ENCODE data around the gene FAM151B. TPM values are rescaled to one million over a fixed set of nuclear protein-coding genes. Genes with fewer than 3 reads are reported as not detected.
A peak's percentile ranks its signal among the peaks of the same experiment; 100 is the strongest.

Gene FAM151B
- total RNA-seq (1 to 10 TPM in 2 of 5 experiments, under 1 TPM in 2, not detected in 1; 0.36 to 3.4 (median 1.1) TPM), polyA plus RNA-seq (under 1 TPM in 1 of 2 donors, not detected in 1; 0.11 TPM), total RNA-seq (not detected)

- Histone ChIP-seq H3K27ac (ENCODE audit: low read depth, low read length) (peak within 1 kb of the TSS; percentile 52), H3K4me1 (ENCODE audit: control insufficient read depth in 2 of 2, insufficient read depth in 2 of 2, low read length in 2 of 2) (peaks cover 0 to 7% of the 10 kb centered on the region in 2 donors), H3K36me3 (ENCODE audit: control insufficient read depth in 2 of 3, insufficient read depth in 3 of 3, low read length in 3 of 3) (no peaks in the 10 kb centered on the region), H3K9me3 (ENCODE audit: control insufficient read depth in 2 of 3, low read length in 3 of 3) (no peaks in the 10 kb centered on the region), H3K27me3 (ENCODE audit: control insufficient read depth in 2 of 2, insufficient read depth in 2 of 2, low read length in 2 of 2) (no peaks in the 10 kb centered on the region), H3K4me3 (ENCODE audit: low read length) (peak within 1 kb of the TSS; percentile 71)
- H3K4me3 Mint-ChIP-seq, result peak within 1 kb of the TSS; percentile 83 to 92 (median 88)
- peaks cover 0 to 36% (median 7%) of the 10 kb centered on the region in 5 donors for H3K27me3 Mint-ChIP-seq
- intact Hi-C loops (cut with micrococcal nuclease), result loop anchor here (1.0 to 10.0 kb wide), 6 partner anchors 81 to 813 kb away; partner anchors contain the start of genes ZCCHC9 (in 1 of the 2) and ZFYVE16 (in 1 of the 2)
- H3K36me3 Mint-ChIP-seq, result peaks cover 0 to 9% (median 6%) of the 10 kb centered on the region in 5 donors
- POLR2A ChIA-PET, result interaction anchor here (0.6 to 1.6 kb wide), 2 partner anchors 166 to 1259 kb away, joined by 3 read pairs; partner anchors contain the start of gene MSH3
- peak within 1 kb of the TSS; percentile 47 to 88 (median 72) for H3K27ac Mint-ChIP-seq
- CTCF ChIA-PET, result no interaction called here
- peak; percentile 90 for ATAC-seq
- peak; percentile 58 to 86 (median 79) for DNase-seq
- H3K4me1 Mint-ChIP-seq, result peaks cover 9 to 27% (median 14%) of the 10 kb centered on the region in 7 donors
- H3K9me3 Mint-ChIP-seq, result peaks cover 0 to 5% (median 2%) of the 10 kb centered on the region in 11 donors
Observed at GRCh38 chr5:80487829-80488721, at the start of gene FAM151B. Gene FAM151B (plus strand): TSS chr5:80488100. CDS start chr5:80488124, 24 bp downstream.

GRCh38 chr5:80438739-80439138 is 49.2 kb upstream of the FAM151B start:
- ATAC-seq (no peak), DNase-seq (no peak)
- H3K4me3 Mint-ChIP-seq, result no peak overlapping the region
- intact Hi-C loops (cut with micrococcal nuclease), result no loop called here
- H3K36me3 Mint-ChIP-seq, result peaks cover 27 to 67% (median 42%) of the 10 kb centered on the region in 5 donors
- no peak overlapping the region for H3K27ac Mint-ChIP-seq
- peaks cover 0 to 6% (median 0%) of the 10 kb centered on the region in 11 donors for H3K9me3 Mint-ChIP-seq
- CTCF ChIA-PET, result no interaction called here
- no peaks in the 10 kb centered on the region for H3K9me3 ChIP-seq (ENCODE audit: control insufficient read depth in 2 of 3, low read length in 3 of 3)
- H3K36me3 ChIP-seq (ENCODE audit: control insufficient read depth in 2 of 3, insufficient read depth in 3 of 3, low read length in 3 of 3), result peaks cover 0 to 40% (median 0%) of the 10 kb centered on the region in 3 experiments
- peaks cover 0 to 15% (median 0%) of the 10 kb centered on the region in 7 donors for H3K4me1 Mint-ChIP-seq
- no peak overlapping the region for H3K4me3 ChIP-seq (ENCODE audit: low read length)
- no peak overlapping the region for H3K27ac ChIP-seq (ENCODE audit: low read depth, low read length)
- no peaks in the 10 kb centered on the region for H3K27me3 Mint-ChIP-seq
- no peaks in the 10 kb centered on the region for H3K27me3 ChIP-seq (ENCODE audit: control insufficient read depth in 2 of 2, insufficient read depth in 2 of 2, low read length in 2 of 2)
- H3K4me1 ChIP-seq (ENCODE audit: control insufficient read depth in 2 of 2, insufficient read depth in 2 of 2, low read length in 2 of 2), result no peaks in the 10 kb centered on the region
- POLR2A ChIA-PET, result no interaction called here

DNA sequence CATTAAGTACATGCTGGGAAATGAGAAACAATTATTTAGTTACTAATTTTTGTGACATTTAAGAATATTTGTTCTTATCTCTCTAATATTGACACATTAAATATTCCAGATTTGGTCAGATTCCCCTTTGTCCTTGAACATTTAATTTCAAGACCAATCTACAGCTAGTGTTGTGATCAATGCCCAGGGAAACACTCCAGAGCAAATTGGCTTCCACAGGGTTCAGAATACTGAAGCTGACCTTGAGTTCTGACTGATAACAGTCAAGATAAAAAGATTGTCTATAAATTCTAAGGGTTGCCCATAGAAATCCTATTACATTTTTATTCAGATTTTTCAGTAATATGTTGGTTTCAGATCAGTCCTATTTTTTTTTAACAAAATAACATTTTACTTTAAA is 48.7 kb upstream of the FAM151B start:
- peaks cover 0 to 15% (median 0%) of the 10 kb centered on the region in 7 donors for H3K4me1 Mint-ChIP-seq
- peaks cover 0 to 40% (median 0%) of the 10 kb centered on the region in 3 experiments for H3K36me3 ChIP-seq (ENCODE audit: control insufficient read depth in 2 of 3, insufficient read depth in 3 of 3, low read length in 3 of 3)
- peaks cover 0 to 6% (median 0%) of the 10 kb centered on the region in 11 donors for H3K9me3 Mint-ChIP-seq

DNA sequence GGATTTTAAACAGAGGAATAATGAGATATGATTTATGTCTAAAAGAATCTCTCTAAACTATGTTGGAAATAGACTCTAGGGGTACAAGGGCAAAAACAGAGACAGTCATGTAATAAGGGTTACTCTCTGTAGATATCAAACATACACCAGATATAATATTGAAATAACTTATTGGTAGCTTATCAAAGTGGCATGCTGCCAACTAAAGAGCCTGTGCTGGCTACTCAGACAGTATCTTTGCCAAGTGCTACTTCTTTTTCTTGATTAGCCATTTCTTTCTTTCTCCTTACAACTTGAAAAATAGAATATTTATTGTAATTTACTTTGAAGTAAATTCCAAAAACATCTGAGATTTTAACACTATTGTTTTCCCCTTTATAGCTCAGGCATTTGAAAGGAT is 45.2 kb upstream of the FAM151B start:
- no peak for ATAC-seq
- peaks cover 0 to 6% (median 3%) of the 10 kb centered on the region in 7 donors for H3K4me1 Mint-ChIP-seq
- peaks cover 5 to 57% (median 24%) of the 10 kb centered on the region in 5 donors for H3K36me3 Mint-ChIP-seq
- H3K4me3 ChIP-seq (ENCODE audit: low read length), result no peak overlapping the region
- no peak overlapping the region for H3K27ac Mint-ChIP-seq
- peaks cover 0 to 22% (median 4%) of the 10 kb centered on the region in 3 experiments for H3K36me3 ChIP-seq (ENCODE audit: control insufficient read depth in 2 of 3, insufficient read depth in 3 of 3, low read length in 3 of 3)
- no peak overlapping the region for H3K27ac ChIP-seq (ENCODE audit: low read depth, low read length)
- ChIA-PET POLR2A (no interaction called here), CTCF (no interaction called here)
- no peak for DNase-seq
- no peaks in the 10 kb centered on the region for H3K27me3 Mint-ChIP-seq
- no peaks in the 10 kb centered on the region for H3K4me1 ChIP-seq (ENCODE audit: control insufficient read depth in 2 of 2, insufficient read depth in 2 of 2, low read length in 2 of 2)
- H3K9me3 ChIP-seq (ENCODE audit: control insufficient read depth in 2 of 3, low read length in 3 of 3), result no peaks in the 10 kb centered on the region
- H3K4me3 Mint-ChIP-seq, result no peak overlapping the region
- H3K27me3 ChIP-seq (ENCODE audit: control insufficient read depth in 2 of 2, insufficient read depth in 2 of 2, low read length in 2 of 2), result no peaks in the 10 kb centered on the region
- intact Hi-C loops (cut with micrococcal nuclease), result no loop called here
- H3K9me3 Mint-ChIP-seq, result peaks cover 0 to 1% (median 0%) of the 10 kb centered on the region in 11 donors

More for the DNA sequence above, 48.7 kb upstream of the FAM151B start:
- Mint-ChIP-seq H3K4me3 (no peak overlapping the region), H3K27ac (no peak overlapping the region), H3K36me3 (peaks cover 27 to 65% (median 38%) of the 10 kb centered on the region in 5 donors), H3K27me3 (no peaks in the 10 kb centered on the region)
- no peak for ATAC-seq
- Histone ChIP-seq H3K4me1 (ENCODE audit: control insufficient read depth in 2 of 2, insufficient read depth in 2 of 2, low read length in 2 of 2) (no peaks in the 10 kb centered on the region), H3K27me3 (ENCODE audit: control insufficient read depth in 2 of 2, insufficient read depth in 2 of 2, low read length in 2 of 2) (no peaks in the 10 kb centered on the region), H3K9me3 (ENCODE audit: control insufficient read depth in 2 of 3, low read length in 3 of 3) (no peaks in the 10 kb centered on the region), H3K27ac (ENCODE audit: low read depth, low read length) (no peak overlapping the region), H3K4me3 (ENCODE audit: low read length) (no peak overlapping the region)
- CTCF ChIA-PET, result no interaction called here
- DNase-seq, result no peak
- POLR2A ChIA-PET, result no interaction called here
- intact Hi-C loops (cut with micrococcal nuclease), result no loop called here

- H3K27ac Mint-ChIP-seq, result no peak overlapping the region
- no peaks in the 10 kb centered on the region for H3K4me1 ChIP-seq (ENCODE audit: control insufficient read depth in 2 of 2, insufficient read depth in 2 of 2, low read length in 2 of 2)
- DNase-seq, result no peak
- no peak overlapping the region for H3K27ac ChIP-seq (ENCODE audit: low read depth, low read length)
- H3K9me3 Mint-ChIP-seq, result peaks cover 0 to 2% (median 0%) of the 10 kb centered on the region in 11 donors
- no peak for ATAC-seq
- no peaks in the 10 kb centered on the region for H3K27me3 ChIP-seq (ENCODE audit: control insufficient read depth in 2 of 2, insufficient read depth in 2 of 2, low read length in 2 of 2)
- H3K36me3 Mint-ChIP-seq, result peaks cover 6 to 52% (median 40%) of the 10 kb centered on the region in 5 donors
- peaks cover 0 to 10% (median 6%) of the 10 kb centered on the region in 3 experiments for H3K36me3 ChIP-seq (ENCODE audit: control insufficient read depth in 2 of 3, insufficient read depth in 3 of 3, low read length in 3 of 3)
- intact Hi-C loops (cut with micrococcal nuclease), result no loop called here
- CTCF ChIA-PET, result interaction anchor here (0.5 to 0.9 kb wide), 2 partner anchors 107 to 322 kb away, joined by 3 read pairs; no protein-coding TSS in a partner anchor
- no peak overlapping the region for H3K4me3 ChIP-seq (ENCODE audit: low read length)
- no peak overlapping the region for H3K4me3 Mint-ChIP-seq
- no peaks in the 10 kb centered on the region for H3K9me3 ChIP-seq (ENCODE audit: control insufficient read depth in 2 of 3, low read length in 3 of 3)
- H3K27me3 Mint-ChIP-seq, result no peaks in the 10 kb centered on the region
- no peaks in the 10 kb centered on the region for H3K4me1 Mint-ChIP-seq
- POLR2A ChIA-PET, result no interaction called here
Observed at GRCh38 chr5:80453366-80453765, 34.5 kb upstream of the FAM151B start.

GRCh38 chr5:80463269-80463668 is 24.6 kb upstream of the FAM151B start:
- no peaks in the 10 kb centered on the region for H3K27me3 ChIP-seq (ENCODE audit: control insufficient read depth in 2 of 2, insufficient read depth in 2 of 2, low read length in 2 of 2)
- H3K4me3 ChIP-seq (ENCODE audit: low read length), result no peak overlapping the region
- H3K4me1 Mint-ChIP-seq, result no peaks in the 10 kb centered on the region
- ChIA-PET POLR2A (no interaction called here), CTCF (no interaction called here)
- H3K4me1 ChIP-seq (ENCODE audit: control insufficient read depth in 2 of 2, insufficient read depth in 2 of 2, low read length in 2 of 2), result no peaks in the 10 kb centered on the region
- peaks cover 30 to 92% (median 83%) of the 10 kb centered on the region in 5 donors for H3K36me3 Mint-ChIP-seq
- H3K27me3 Mint-ChIP-seq, result no peaks in the 10 kb centered on the region
- H3K36me3 ChIP-seq (ENCODE audit: control insufficient read depth in 2 of 3, insufficient read depth in 3 of 3, low read length in 3 of 3), result peaks cover 0 to 23% (median 4%) of the 10 kb centered on the region in 3 experiments
- ATAC-seq (no peak), DNase-seq (no peak)
- peaks cover 2 to 53% (median 25%) of the 10 kb centered on the region in 11 donors for H3K9me3 Mint-ChIP-seq
- H3K4me3 Mint-ChIP-seq, result no peak overlapping the region
- H3K9me3 ChIP-seq (ENCODE audit: control insufficient read depth in 2 of 3, low read length in 3 of 3), result peaks cover 0 to 15% (median 0%) of the 10 kb centered on the region in 3 experiments
- no peak overlapping the region for H3K27ac Mint-ChIP-seq
- no peak overlapping the region for H3K27ac ChIP-seq (ENCODE audit: low read depth, low read length)
- intact Hi-C loops (cut with micrococcal nuclease), result no loop called here

Data from naive thymus-derived CD4-positive, alpha-beta T cell (primary cell).